GM21825 (cell line): ENCODE data around the gene BAD.

Experiments used
- ATAC-seq: cut with Tn5 transposase; IDR thresholded peaks from one replicate; pipeline ENCODE4 v1.9.1; 2021; ENCODE audit warnings: mild to moderate bottlenecking, moderate library complexity; ENCODE audit not compliant: unreplicated experiment

Gene BAD

DNA sequence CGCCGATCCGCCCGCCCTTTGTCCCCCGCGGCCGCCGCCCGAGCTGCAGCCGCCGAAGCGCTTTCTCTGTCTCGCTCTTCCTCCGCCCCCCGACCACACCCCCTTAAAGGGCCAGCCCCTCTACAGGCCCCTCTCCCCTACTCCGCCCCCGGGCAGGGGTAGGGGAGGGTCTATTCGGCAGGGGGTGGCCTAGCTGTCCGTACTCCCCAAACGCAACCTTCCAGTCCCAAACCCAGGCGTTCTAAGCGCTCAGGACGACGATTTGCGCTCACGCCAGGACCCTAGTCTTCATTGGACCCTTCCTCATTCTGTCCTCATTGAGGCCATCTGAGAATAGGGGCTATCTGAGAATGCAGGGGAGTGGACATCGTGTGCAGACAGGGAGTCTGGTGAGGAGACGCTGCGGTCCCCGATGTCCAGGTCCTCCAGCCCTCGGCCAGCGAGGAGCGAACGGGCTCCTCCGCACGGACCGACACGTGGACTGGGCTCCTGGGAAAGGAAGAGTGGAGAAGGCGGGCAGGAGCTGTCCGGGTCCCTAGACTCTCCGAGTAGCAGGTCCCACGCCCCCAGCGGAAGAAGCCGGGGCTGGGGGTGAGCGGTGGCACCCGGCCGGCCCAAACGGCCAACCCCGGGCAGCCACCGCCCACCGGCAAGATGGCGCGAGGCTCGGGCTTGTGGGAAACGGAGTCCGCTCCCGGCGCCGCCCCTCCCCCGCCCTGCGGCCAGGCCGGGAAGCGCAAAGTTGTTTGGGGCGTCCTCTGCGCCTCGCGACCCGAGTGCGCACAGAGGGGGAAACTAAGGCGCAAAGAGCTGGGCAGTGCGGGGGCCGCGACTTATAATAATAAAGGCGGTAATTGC is 37.4 kb downstream of the BAD start, which contains the start of gene PPP1R14B:
Gene PPP1R14B (minus strand): TSS at position 73 of the 858 bp plus-strand sequence. CDS start 270 bp downstream, outside the sequence.
- ATAC-seq = peak; percentile 28

DNA sequence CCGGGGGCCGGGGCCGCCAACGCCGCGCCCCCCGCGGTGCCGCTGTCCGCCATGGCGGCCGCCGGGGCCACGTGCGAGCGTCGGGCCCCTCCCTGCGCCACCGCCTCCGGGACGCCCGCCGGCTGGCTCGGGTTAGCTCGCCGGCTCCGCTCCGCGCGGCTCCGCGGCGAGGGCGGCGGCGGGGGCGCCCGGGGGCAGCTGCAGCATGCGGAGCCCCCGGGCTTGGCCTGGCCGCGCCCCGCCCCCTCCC is 37.9 kb downstream of the BAD start:
- peak; percentile 5 for ATAC-seq

- no peak for ATAC-seq
Observed at GRCh38 chr11:64245797-64246620, 38.5 kb downstream of the BAD start.

- ATAC-seq = no peak
Observed at GRCh38 chr11:64245401-64245796, 39.1 kb downstream of the BAD start.

- ATAC-seq = no peak
Observed at GRCh38 chr11:64244966-64245365, 39.5 kb downstream of the BAD start.

GRCh38 chr11:64244107-64244506 is 40.4 kb downstream of the BAD start:
- no peak for ATAC-seq

DNA sequence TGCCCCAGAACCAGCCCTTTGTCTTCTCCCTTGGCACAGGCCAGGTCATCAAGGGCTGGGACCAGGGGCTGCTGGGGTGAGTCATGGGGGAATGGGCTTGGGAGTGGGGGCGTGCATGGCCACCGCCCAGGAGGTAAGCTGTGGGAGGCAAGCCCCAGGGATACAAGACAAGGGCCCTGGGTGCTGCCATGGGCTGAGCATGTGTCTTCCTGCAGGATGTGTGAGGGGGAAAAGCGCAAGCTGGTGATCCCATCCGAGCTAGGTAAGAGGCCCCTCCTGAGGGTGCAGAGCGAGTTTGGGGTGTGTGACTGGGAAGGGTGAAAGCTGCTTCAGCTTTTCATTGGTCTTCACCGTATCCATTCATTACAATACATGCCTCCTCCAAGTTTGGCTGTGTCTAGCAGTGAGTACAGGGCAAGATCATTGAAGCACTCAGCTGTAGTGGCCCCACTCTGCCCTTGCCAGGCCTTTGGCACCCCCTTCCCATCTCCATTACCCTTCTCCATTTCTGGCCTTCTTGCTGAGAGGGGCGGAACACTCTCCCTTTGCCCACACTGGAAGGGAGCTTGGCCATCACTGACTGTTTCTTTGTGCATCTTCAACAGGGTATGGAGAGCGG is 41.1 kb downstream of the BAD start:
- no peak for ATAC-seq

DNA sequence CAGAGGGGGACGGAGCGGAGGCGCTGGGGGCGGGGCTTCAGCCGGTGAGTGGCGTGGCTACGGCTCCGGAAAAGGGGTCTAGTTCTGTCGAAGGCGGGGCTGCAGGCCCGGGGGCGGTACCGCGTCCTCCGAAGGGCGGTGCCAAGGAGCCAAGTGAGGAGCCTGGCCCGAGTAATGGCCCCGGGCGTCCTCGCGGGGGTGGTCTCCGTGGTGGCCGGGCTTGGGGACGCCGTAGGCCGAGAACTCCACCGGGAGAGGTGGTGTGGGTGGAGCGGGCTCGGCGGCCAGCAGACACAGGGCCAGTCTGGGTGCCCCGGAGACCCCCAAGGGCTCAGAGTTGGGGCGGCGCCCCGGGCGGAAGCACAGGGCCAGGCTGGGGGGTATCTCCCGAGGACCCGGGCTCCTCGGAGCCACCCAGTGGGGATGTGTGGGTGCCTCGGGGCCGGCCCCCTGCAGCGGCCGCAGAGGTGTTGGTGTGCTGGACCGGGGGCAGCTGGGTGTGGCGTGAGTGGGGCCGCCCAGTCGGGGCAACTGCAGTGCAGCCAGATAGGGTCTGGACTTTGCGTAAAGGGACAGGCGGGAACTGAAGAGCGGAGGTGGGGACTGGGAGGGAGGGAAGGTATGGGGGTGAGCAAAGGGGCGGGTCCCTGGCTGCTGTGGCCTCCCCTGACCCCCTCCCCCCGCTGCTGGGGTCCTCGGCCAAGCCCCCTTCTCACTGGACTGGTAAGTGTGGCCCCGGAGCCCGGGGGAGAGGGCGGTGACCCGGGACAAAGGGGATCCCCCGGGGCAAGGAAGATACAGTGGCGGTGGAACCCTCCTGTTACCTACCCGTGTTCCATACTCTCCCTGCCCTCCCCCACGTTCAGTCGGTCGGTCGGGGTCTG is 42.7 kb downstream of the BAD start:
- ATAC-seq = peak; percentile 56

DNA sequence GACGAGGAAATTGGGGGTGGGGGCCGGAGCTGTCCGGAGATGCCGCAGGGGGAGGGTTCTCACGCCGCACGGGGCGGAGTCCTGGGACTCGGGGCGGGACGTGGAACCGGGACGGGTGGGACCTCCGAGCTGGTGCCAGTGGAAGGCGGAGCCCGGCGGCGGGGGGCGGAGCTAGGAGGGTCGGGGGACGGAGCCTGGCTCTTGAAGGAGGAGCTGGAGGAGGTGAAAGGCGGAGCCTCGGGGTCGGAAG is 43.3 kb downstream of the BAD start:
- ATAC-seq = peak; percentile 59

DNA sequence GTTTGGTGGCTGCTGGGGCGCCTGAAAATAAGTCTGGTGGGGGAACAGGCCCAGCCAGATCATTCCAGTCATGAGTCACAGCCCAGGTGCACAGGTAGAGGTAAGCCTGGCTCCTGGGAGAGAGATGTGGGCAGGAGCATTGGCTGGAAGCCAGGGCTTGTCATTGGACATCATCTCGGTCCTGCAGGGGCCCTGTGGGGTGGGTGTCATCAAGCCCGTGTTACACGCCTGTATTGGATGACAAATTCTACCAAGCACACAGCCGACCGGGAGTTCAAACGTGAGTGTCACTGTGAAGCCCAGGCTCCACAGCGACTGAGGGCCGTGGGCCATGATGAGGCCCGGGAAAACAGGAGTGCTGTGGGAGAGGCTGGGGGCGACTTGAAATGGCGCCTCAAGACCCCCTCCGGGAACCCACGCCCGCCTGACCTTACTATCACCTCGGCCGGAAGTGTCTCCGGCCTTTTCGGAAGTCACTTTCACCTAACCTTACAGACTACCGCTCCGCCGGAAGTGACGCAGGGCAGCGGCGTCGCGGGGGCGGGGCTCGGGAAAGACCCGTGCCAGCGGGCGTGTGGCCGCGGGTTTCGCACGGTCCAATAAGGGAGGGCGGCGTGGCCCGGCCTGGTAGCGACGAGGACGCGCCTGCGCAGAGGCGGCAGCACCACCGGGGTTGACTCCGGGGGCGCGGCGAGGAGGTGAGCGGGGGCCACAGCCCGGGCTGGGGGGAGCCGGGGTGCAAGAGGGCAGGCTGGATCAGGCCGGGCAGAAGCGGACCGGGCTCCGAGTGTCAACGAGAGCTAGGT is 43.8 kb downstream of the BAD start, which contains the start of gene FKBP2:
Gene FKBP2 (plus strand): TSS at position 661 of the 806 bp plus-strand sequence. CDS start 1,293 bp downstream, outside the sequence.
- peak; percentile 56 for ATAC-seq

GRCh38 chr11:64239662-64240434 is 44.6 kb downstream of the BAD start:
- no peak for ATAC-seq

- ATAC-seq = no peak
Observed at GRCh38 chr11:64238999-64239398, 45.5 kb downstream of the BAD start.

DNA sequence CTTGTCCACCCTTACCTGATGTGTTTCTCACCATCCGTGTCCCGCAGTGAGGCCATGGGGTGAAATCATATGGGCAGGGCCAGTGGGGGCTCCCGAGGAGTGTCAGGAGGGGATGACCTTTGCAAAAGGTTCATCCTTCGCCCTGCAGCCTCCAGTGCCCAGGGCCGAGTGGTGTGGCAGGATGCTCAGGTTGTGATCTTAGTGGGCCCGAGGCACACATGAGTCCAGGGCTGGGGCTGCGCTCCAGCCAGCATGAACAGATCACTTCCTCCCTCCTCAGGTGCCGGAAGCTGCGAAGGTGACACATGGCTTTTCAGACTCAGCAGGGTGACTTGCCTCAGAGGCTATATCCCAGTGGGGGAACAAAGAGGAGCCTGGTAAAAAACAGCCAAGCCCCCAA is 46.4 kb downstream of the BAD start:
- ATAC-seq = no peak

- ATAC-seq = no peak
Observed at GRCh38 chr11:64237484-64237951, 46.9 kb downstream of the BAD start.

- no peak for ATAC-seq
Observed at GRCh38 chr11:64235437-64236161, 48.9 kb downstream of the BAD start.

- ATAC-seq = peak; percentile 22
Observed at GRCh38 chr11:64234647-64235379, 49.7 kb downstream of the BAD start.

GRCh38 chr11:64233913-64234586 is 50.4 kb downstream of the BAD start, which contains the start of gene VEGFB:
Gene VEGFB, plus strand, starts transcription at chr11:64234584. Its CDS starts 250 bp downstream, at chr11:64234834.
- ATAC-seq = peak; percentile 33
